GM21619 (cell line): ENCODE measurements around the gene CCDC169.
"Not testable (repeated sequence)": the region's sequence is repeated elsewhere in the genome, so short reads cannot be mapped to it uniquely, and the experiment has no call there.

Experiments used
- ATAC-seq: cut with Tn5 transposase; IDR thresholded peaks from one replicate; pipeline ENCODE4 v1.9.1; 2021; ENCODE audit not compliant: unreplicated experiment

CCDC169 gene

GRCh38 chr13:36297366-36298338 lies at the start of gene CCDC169:
CCDC169 (minus strand) TSS chr13:36297814; CDS start chr13:36297719, 95 bp downstream.
- ATAC-seq, result peak; percentile 64

GRCh38 chr13:36346222-36347083 lies 48.8 kb upstream of the CCDC169 start, which contains the start of gene SPART:
SPART (minus strand) TSS chr13:36346394; CDS start chr13:36335830, 10,564 bp downstream.
- peak; percentile 96 for ATAC-seq

- ATAC-seq, result no peak
Measured at GRCh38 chr13:36345438-36346221, 48.0 kb upstream of the CCDC169 start.

GRCh38 chr13:36344886-36345437 lies 47.3 kb upstream of the CCDC169 start:
- ATAC-seq, result no peak

GRCh38 chr13:36344173-36344572 lies 46.6 kb upstream of the CCDC169 start:
- ATAC-seq, result no peak

GRCh38 chr13:36343766-36344165 lies 46.2 kb upstream of the CCDC169 start:
- no peak for ATAC-seq

GRCh38 chr13:36342715-36343114 lies 45.1 kb upstream of the CCDC169 start:
- ATAC-seq, result no peak

GRCh38 chr13:36341718-36342117 lies 44.1 kb upstream of the CCDC169 start:
- no peak for ATAC-seq

- ATAC-seq, result no peak
Measured at GRCh38 chr13:36339600-36340155, 42.1 kb upstream of the CCDC169 start.

- no peak for ATAC-seq
Measured at GRCh38 chr13:36337938-36338641, 40.5 kb upstream of the CCDC169 start.

GRCh38 chr13:36332986-36333385 lies 35.4 kb upstream of the CCDC169 start:
- no peak for ATAC-seq

GRCh38 chr13:36332255-36332654 lies 34.6 kb upstream of the CCDC169 start:
- not testable (repeated sequence) for ATAC-seq

- ATAC-seq, result no peak
Measured at GRCh38 chr13:36331280-36331679, 33.7 kb upstream of the CCDC169 start.

GRCh38 chr13:36329361-36329760 lies 31.7 kb upstream of the CCDC169 start:
- ATAC-seq, result no peak

- ATAC-seq, result no peak
Measured at GRCh38 chr13:36328821-36329220, 31.2 kb upstream of the CCDC169 start.

GRCh38 chr13:36325912-36326311 lies 28.3 kb upstream of the CCDC169 start:
- no peak for ATAC-seq

GRCh38 chr13:36324881-36325280 lies 27.3 kb upstream of the CCDC169 start:
- not testable (repeated sequence) for ATAC-seq

- ATAC-seq, result no peak
Measured at GRCh38 chr13:36323951-36324566, 26.4 kb upstream of the CCDC169 start.

GRCh38 chr13:36323408-36323807 lies 25.8 kb upstream of the CCDC169 start:
- ATAC-seq, result no peak
